Measurements from ENCODE around the gene ZNF484. TPM values are rescaled to one million over a fixed set of nuclear protein-coding genes. Genes with fewer than 3 reads are reported as not detected.
"Not testable (repeated sequence)": the region's sequence is repeated elsewhere in the genome, so short reads cannot be mapped to it uniquely, and the experiment has no call there.

ZNF484 gene
- polyA plus RNA-seq, 3 donors, result 1.1 to 2.7 (median 1.8) TPM

- Mint-ChIP-seq H3K27ac (no peak overlapping the region), H3K4me1 (no peaks in the 10 kb centered on the region), H3K4me3 (no peak overlapping the region), H3K9me3 (peaks cover 50 to 75% (median 65%) of the 10 kb centered on the region in 7 donors), H3K36me3 (peaks cover 41 to 44% of the 10 kb centered on the region in 2 donors), H3K27me3 (ENCODE audit: low read depth in 3 of 3) (no peaks in the 10 kb centered on the region)
- Histone ChIP-seq H3K79me2 (ENCODE audit: insufficient read depth, low read length) (no peaks in the 10 kb centered on the region), H3K4me1 (ENCODE audit: control insufficient read depth in 1 of 2, insufficient read depth in 2 of 2, low read length in 2 of 2) (no peaks in the 10 kb centered on the region), H4K20me1 (ENCODE audit: insufficient read depth, low read length) (no peaks in the 10 kb centered on the region), H3K4me2 (replicated peaks; ENCODE audit: extremely low read depth, low read length, poor library complexity, severe bottlenecking) (no peak overlapping the region), H3K27ac (ENCODE audit: low read depth in 1 of 2, low read length in 2 of 2) (no peak overlapping the region), H2AFZ (ENCODE audit: insufficient read depth, low read depth, low read length, poor library complexity, severe bottlenecking) (no peak overlapping the region), H3K27me3 (ENCODE audit: control insufficient read depth in 2 of 2, insufficient read depth in 2 of 2, low read length in 2 of 2) (no peaks in the 10 kb centered on the region), H3K4me3 (replicated peaks in 1 of 3; ENCODE audit: low read depth in 2 of 3, low read length in 3 of 3) (no peak overlapping the region), H3K9me3 (replicated peaks in 1 of 2; ENCODE audit: control insufficient read depth in 1 of 2, insufficient read depth in 1 of 2, low read length in 2 of 2) (peaks cover 43 to 64% of the 10 kb centered on the region in 2 donors), H3K36me3 (replicated peaks in 1 of 2; ENCODE audit: control insufficient read depth in 1 of 2, insufficient read depth in 2 of 2, low read length in 2 of 2) (peaks cover 18 to 55% of the 10 kb centered on the region in 2 donors), H3K9ac (ENCODE audit: insufficient read depth, low read length, poor library complexity, severe bottlenecking) (no peak overlapping the region)
- TF ChIP-seq CTCF (IDR thresholded peaks at IDR 0.05), result no peak
- whole genome bisulfite sequencing (ENCODE audit: insufficient coverage), result no CpG with 5 or more reads among the region's 1 CpG
- intact Hi-C loops (cut with micrococcal nuclease), result no loop called here
- no peak for DNase-seq
Measured at GRCh38 chr9:92846662-92847145, 31.1 kb downstream of the ZNF484 start.

- H3K4me1 ChIP-seq (ENCODE audit: control insufficient read depth in 1 of 2, insufficient read depth in 2 of 2, low read length in 2 of 2); H4K20me1 ChIP-seq (ENCODE audit: insufficient read depth, low read length); H3K4me3 ChIP-seq (replicated peaks in 1 of 3; ENCODE audit: low read depth in 2 of 3, low read length in 3 of 3); H3K4me1 Mint-ChIP-seq; H3K27ac Mint-ChIP-seq; H2AFZ ChIP-seq (ENCODE audit: insufficient read depth, low read depth, low read length, poor library complexity, severe bottlenecking); intact Hi-C loops (cut with micrococcal nuclease); H3K4me3 Mint-ChIP-seq; H3K36me3 ChIP-seq (replicated peaks in 1 of 2; ENCODE audit: control insufficient read depth in 1 of 2, insufficient read depth in 2 of 2, low read length in 2 of 2); H3K27ac ChIP-seq (ENCODE audit: low read depth in 1 of 2, low read length in 2 of 2); H3K27me3 Mint-ChIP-seq (ENCODE audit: low read depth in 3 of 3); H3K36me3 Mint-ChIP-seq; H3K27me3 ChIP-seq (ENCODE audit: control insufficient read depth in 2 of 2, insufficient read depth in 2 of 2, low read length in 2 of 2); H3K9ac ChIP-seq (ENCODE audit: insufficient read depth, low read length, poor library complexity, severe bottlenecking); H3K79me2 ChIP-seq (ENCODE audit: insufficient read depth, low read length); DNase-seq; H3K4me2 ChIP-seq (replicated peaks; ENCODE audit: extremely low read depth, low read length, poor library complexity, severe bottlenecking): not testable (repeated sequence)
- WGBS (ENCODE audit: insufficient coverage), result no CpG with 5 or more reads among the region's 1 CpG
- peaks cover 25 to 65% (median 55%) of the 10 kb centered on the region in 7 donors for H3K9me3 Mint-ChIP-seq
- peaks cover 35 to 45% of the 10 kb centered on the region in 2 donors for H3K9me3 ChIP-seq (replicated peaks in 1 of 2; ENCODE audit: control insufficient read depth in 1 of 2, insufficient read depth in 1 of 2, low read length in 2 of 2)
Measured at GRCh38 chr9:92838411-92838810, 39.4 kb downstream of the ZNF484 start.

Measured in CD14-positive monocyte (primary cell).